ENCODE data around the gene MLXIP.

DNA sequence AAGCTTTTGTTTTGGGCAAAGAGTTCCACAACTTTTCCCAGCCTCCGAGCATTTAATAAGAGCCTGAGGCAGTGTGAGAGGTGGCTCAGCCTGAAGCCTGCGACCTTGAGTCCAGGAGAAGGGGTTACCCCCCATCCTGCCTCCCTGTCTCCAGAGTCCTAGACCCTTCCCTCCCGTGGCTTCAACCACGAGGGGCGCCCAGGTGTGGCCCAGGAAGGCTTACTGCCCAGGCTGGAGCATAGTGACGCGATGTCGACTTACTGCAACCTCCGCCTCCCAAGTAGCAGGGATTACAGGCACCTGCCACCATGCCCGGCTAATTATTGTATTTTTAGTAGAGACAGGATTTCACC, 105.0 kb downstream of the MLXIP start:
- TF ChIP-seq, protein P1, sequence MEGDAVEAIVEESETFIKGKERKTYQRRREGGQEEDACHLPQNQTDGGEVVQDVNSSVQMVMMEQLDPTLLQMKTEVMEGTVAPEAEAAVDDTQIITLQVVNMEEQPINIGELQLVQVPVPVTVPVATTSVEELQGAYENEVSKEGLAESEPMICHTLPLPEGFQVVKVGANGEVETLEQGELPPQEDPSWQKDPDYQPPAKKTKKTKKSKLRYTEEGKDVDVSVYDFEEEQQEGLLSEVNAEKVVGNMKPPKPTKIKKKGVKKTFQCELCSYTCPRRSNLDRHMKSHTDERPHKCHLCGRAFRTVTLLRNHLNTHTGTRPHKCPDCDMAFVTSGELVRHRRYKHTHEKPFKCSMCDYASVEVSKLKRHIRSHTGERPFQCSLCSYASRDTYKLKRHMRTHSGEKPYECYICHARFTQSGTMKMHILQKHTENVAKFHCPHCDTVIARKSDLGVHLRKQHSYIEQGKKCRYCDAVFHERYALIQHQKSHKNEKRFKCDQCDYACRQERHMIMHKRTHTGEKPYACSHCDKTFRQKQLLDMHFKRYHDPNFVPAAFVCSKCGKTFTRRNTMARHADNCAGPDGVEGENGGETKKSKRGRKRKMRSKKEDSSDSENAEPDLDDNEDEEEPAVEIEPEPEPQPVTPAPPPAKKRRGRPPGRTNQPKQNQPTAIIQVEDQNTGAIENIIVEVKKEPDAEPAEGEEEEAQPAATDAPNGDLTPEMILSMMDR (conservative IDR thresholded peaks at IDR 0.05; ENCODE audit: low read depth, low read length), result no peak
- TF ChIP-seq EZH2 (IDR thresholded peaks at IDR 0.05; ENCODE audit: low read length, unreplicated experiment) (no peak), EZH2phosphoT487 (IDR thresholded peaks at IDR 0.05; ENCODE audit: borderline replicate concordance, low read length) (no peak)

Data from PC-3 (cell line).